ES-I3 (cell line): ENCODE data around the gene CLCN6.

Experiments
- H3K36me3 ChIP-seq: 2 replicates; pipeline ENCODE4 v1.6.1; 2013; ENCODE audit warnings: mild to moderate bottlenecking, low read length, control low read depth, moderate library complexity; ENCODE audit not compliant: insufficient read depth
- H3K4me1 ChIP-seq: 2 replicates; pipeline ENCODE4 v1.6.1; 2013; ENCODE audit warnings: mild to moderate bottlenecking, control low read depth, low read length; ENCODE audit not compliant: insufficient read depth
- H3K9ac ChIP-seq: 2 replicates; pipeline ENCODE4 v1.6.1; 2013; ENCODE audit warnings: low read depth, mild to moderate bottlenecking, low read length, moderate library complexity
- H3K9me3 ChIP-seq: 2 replicates; pipeline ENCODE4 v1.6.1; 2013; ENCODE audit warnings: mild to moderate bottlenecking, low read length, moderate library complexity; ENCODE audit not compliant: control insufficient read depth, insufficient read depth

The CLCN6 gene

DNA sequence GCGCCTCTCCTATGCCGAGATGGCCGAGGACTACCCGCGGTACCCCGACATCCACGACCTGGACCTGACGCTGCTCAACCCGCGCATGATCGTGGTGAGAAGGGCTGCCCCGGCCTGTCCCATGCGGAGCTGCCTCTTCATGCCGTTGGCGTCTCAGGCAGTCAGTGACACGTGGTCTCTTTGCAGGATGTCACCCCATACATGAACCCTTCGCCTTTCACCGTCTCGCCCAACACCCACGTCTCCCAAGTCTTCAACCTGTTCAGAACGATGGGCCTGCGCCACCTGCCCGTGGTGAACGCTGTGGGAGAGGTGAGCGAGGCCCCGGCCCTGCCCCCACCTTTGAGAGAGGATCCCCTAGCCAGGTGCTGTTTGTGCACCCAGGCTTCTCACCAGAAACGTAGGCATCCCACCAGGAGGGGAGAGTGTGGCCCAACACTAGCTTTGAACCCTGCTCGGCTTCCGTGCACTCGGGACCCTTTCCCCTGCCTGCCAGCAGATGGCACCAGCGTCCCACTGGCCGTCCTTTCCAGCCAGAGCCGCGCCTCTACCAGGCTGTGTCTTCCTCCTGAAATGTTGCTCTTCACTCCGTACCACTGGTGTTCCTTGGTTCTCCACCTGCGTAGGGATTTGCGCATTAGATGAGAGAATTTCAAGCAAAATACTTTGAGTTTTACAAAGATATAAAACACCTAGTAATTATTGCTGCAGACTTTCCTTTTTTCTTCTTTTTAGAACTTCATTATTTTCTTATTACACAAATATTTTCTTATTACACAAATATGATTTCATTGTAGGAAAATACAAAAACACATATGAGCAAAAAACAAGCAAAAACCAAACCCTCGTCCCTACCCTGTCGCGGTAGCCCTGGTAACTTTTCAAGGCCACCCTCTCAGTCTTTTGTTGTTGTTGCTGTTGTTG, 32.6 kb downstream of the CLCN6 start:
- H3K4me1 ChIP-seq, result no peaks in the 10 kb centered on the region
- no peaks in the 10 kb centered on the region for H3K9me3 ChIP-seq
- peaks cover 52% of the 10 kb centered on the region for H3K36me3 ChIP-seq
- no peak overlapping the region for H3K9ac ChIP-seq

- Histone ChIP-seq H3K9ac (no peak overlapping the region), H3K9me3 (no peaks in the 10 kb centered on the region), H3K36me3 (peaks cover 41% of the 10 kb centered on the region; the same call in 1 of the 2 replicates), H3K4me1 (no peaks in the 10 kb centered on the region)
Observed at GRCh38 chr1:11839727-11840705, 34.0 kb downstream of the CLCN6 start.

- Histone ChIP-seq H3K9me3 (no peaks in the 10 kb centered on the region), H3K9ac (no peak overlapping the region), H3K36me3 (peaks cover 35% of the 10 kb centered on the region; the same call in 1 of the 2 replicates), H3K4me1 (no peaks in the 10 kb centered on the region)
Observed at GRCh38 chr1:11841245-11842153, 35.5 kb downstream of the CLCN6 start.

DNA sequence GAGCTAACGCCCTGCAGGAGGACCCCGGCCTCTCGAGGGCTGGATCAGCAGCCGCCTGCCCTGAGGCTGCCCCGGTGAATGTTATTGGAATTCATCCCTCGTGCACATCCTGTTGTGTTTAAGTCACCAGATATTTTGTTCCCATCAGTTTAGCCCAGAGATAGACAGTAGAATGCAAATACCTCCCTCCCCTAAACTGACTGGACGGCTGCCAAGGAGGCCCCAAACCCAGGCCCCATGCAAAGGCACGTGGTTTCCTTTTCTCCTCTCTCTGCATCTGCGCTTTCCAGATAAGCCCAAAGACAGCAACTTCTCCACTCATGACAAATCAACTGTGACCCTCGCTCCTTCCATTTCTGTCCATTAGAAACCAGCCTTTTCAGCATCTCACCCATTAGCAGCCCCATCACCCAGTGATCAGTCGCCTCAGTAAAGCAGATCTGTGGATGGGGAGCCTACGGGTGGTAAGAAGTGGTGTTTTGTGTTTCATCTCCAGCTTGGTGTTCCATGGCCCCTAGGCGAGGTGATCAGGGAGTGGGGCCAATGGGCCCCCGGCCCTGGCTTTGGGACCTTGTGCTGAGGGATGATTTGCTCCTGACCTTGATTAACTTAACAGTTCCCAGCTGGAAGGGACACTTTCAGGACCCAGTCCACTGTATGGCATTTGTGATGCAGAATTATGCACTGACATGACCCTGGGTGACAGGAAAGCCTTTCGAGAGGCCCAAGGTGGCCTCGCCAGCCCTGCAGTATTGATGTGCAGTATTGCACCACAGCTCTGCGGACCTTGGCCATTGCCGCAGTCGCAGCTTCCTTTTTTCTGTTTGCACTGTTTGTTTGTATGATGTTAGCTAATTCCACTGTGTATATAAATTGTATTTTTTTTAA, 36.4 kb downstream of the CLCN6 start:
- H3K36me3 ChIP-seq, result peaks cover 35% of the 10 kb centered on the region; the same call in 1 of the 2 replicates

GRCh38 chr1:11845641-11846335, 39.8 kb downstream of the CLCN6 start:
- Histone ChIP-seq H3K9ac (no peak overlapping the region), H3K9me3 (no peaks in the 10 kb centered on the region), H3K4me1 (no peaks in the 10 kb centered on the region), H3K36me3 (peaks cover 17% of the 10 kb centered on the region; the same call in 1 of the 2 replicates)

More for the DNA sequence above, 36.4 kb downstream of the CLCN6 start:
- Histone ChIP-seq H3K9me3 (no peaks in the 10 kb centered on the region), H3K4me1 (no peaks in the 10 kb centered on the region), H3K9ac (no peak overlapping the region)

- Histone ChIP-seq H3K36me3 (no peaks in the 10 kb centered on the region; the same call in 1 of the 2 replicates), H3K4me1 (no peaks in the 10 kb centered on the region), H3K9me3 (no peaks in the 10 kb centered on the region), H3K9ac (no peak within 1 kb of the TSS)
Observed at GRCh38 chr1:11847667-11848372, 41.8 kb downstream of the CLCN6 start, which contains the start of gene NPPA. NPPA (minus strand) TSS chr1:11847783; CDS start chr1:11847684, 99 bp downstream.

GRCh38 chr1:11848373-11848700, 42.3 kb downstream of the CLCN6 start:
- Histone ChIP-seq H3K9ac (no peak overlapping the region), H3K36me3 (no peaks in the 10 kb centered on the region; the same call in 1 of the 2 replicates), H3K4me1 (no peaks in the 10 kb centered on the region), H3K9me3 (no peaks in the 10 kb centered on the region)

DNA sequence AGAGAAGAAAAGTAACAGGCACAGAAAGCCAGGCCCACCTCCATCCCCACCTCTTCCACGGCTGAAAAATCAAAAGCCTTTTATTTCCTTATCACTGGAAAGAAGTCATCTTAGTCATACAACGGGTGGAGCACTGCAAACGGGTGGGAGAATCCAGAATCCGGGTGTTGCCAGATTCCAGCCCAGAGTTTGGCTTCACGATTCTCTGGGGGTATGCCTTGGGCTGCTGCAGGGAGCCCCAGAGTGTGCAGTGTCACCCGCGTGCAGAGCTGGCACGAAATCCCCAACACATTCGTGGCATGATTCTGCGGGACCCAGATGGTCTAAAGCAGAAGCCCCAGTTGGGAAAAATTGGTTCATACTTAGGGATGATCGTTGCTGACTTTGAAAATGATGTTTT, 44.2 kb downstream of the CLCN6 start:
- Histone ChIP-seq H3K9ac (no peak overlapping the region), H3K36me3 (no peaks in the 10 kb centered on the region), H3K4me1 (no peaks in the 10 kb centered on the region), H3K9me3 (no peaks in the 10 kb centered on the region)

DNA sequence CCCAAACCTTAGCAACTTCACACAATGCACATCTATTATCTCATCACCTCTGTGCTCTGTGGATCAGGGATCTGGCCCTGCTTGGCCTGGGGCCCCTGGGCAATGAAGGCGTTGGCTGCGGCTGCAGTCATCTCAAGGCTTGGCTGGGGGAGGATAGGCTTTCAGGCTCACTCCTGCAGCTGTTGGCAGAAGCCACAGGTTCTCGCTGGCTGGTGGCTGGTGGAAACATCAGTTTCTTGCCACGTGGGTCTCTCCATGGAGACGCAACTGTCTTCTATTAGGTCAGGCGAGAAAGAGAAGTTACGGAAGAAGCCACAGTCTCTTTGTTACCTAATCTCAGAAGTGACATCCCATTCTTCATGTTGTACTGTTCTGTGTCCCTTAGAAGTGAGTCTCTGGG, 45.2 kb downstream of the CLCN6 start:
- Histone ChIP-seq H3K4me1 (no peaks in the 10 kb centered on the region), H3K9me3 (no peaks in the 10 kb centered on the region), H3K36me3 (no peaks in the 10 kb centered on the region), H3K9ac (no peak overlapping the region)

GRCh38 chr1:11854519-11854918, 48.5 kb downstream of the CLCN6 start:
- Histone ChIP-seq H3K4me1 (no peaks in the 10 kb centered on the region), H3K36me3 (no peaks in the 10 kb centered on the region), H3K9me3 (no peaks in the 10 kb centered on the region), H3K9ac (no peak overlapping the region)

DNA sequence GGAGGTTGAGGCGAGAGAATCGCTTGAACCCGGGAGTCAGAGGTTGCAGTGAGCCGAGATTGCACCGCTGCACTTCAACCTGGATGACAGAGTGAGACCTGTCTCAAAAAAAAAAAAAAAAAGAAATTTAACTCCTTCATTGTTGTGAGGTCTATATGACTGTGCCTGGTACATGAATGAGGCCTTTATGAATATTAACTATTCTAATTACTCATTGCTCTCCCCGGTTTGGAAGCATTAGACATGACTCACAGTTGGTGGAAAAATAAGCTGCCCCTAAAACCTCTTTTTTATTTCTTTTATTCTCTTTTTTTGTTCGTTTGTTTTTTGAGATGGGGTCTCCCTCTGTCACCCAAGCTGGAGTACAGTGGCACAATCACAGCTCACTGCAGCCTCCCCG, 49.4 kb downstream of the CLCN6 start:
- Histone ChIP-seq H3K9ac (no peak overlapping the region), H3K4me1 (no peaks in the 10 kb centered on the region), H3K9me3 (no peaks in the 10 kb centered on the region), H3K36me3 (no peaks in the 10 kb centered on the region)

DNA sequence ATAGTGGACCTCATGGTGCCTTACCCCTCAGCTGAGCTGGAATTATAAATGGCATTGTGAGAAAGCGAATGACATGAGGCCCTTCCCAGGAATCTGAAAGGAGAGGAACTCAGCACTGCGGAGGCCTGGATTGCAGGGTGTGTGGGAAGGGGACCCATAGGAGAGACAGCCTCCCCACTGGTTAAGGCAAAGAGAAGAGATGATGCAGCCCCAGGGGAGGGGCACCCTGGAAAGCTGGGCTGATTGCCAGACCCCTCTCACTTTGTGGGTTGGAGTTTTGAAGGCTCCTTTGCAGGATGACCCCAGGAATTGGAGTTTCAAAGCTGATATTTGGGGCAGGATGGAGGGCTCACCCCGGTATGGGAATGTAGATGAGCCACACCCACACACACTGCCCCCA, 50.7 kb downstream of the CLCN6 start:
- Histone ChIP-seq H3K9ac (no peak overlapping the region), H3K4me1 (no peaks in the 10 kb centered on the region)

More for the DNA sequence above, 50.7 kb downstream of the CLCN6 start:
- Histone ChIP-seq H3K36me3 (no peaks in the 10 kb centered on the region), H3K9me3 (no peaks in the 10 kb centered on the region)
